ACHN (cell line): ENCODE measurements around the gene C16orf90.
"Not testable (repeated sequence)": the region's sequence is repeated elsewhere in the genome, so short reads cannot be mapped to it uniquely, and the experiment has no call there.

Source experiments
- DNase-seq: peaks from one replicate; pipeline ENCODE4 v3.0.0-alpha.2; 2015
- in situ Hi-C: cut with HindIII; loops from 2 replicates; pipeline ENCODE4 v1.10.0; 2017; ENCODE audit warnings: low sequenced_read_pairs, low pct_ligation_motif_present, low pct_unique_long_range_greater_than_20kb

The C16orf90 gene

GRCh38 chr16:3474136-3474779 is 21.0 kb downstream of the C16orf90 start:
- DNase-seq = no peak
- in situ Hi-C loops = no loop called here

- DNase-seq, in situ Hi-C loops: not testable (repeated sequence)
These were observed 21.7 kb downstream of the C16orf90 start for GRCh38 chr16:3473596-3473943.

- in situ Hi-C loops = no loop called here
- DNase-seq = no peak
These were observed 22.3 kb downstream of the C16orf90 start for GRCh38 chr16:3472878-3473595.

- DNase-seq = no peak
- in situ Hi-C loops = no loop called here
These were observed 23.6 kb downstream of the C16orf90 start for GRCh38 chr16:3471518-3472176.

GRCh38 chr16:3470723-3471122 is 24.6 kb downstream of the C16orf90 start:
- DNase-seq = no peak
- in situ Hi-C loops = no loop called here

GRCh38 chr16:3469736-3470135 is 25.6 kb downstream of the C16orf90 start:
- in situ Hi-C loops = no loop called here
- no peak for DNase-seq

- no peak for DNase-seq
- in situ Hi-C loops = no loop called here
These were observed 26.8 kb downstream of the C16orf90 start for GRCh38 chr16:3468501-3468900.

- peak; percentile 20 for DNase-seq
- in situ Hi-C loops = no loop called here
These were observed 27.4 kb downstream of the C16orf90 start for GRCh38 chr16:3467921-3468320.

- DNase-seq = no peak
- in situ Hi-C loops = no loop called here
These were observed 28.1 kb downstream of the C16orf90 start for GRCh38 chr16:3467182-3467581.

- in situ Hi-C loops = no loop called here
These were observed 29.2 kb downstream of the C16orf90 start for GRCh38 chr16:3465911-3466584.

GRCh38 chr16:3465301-3465700 is 30.0 kb downstream of the C16orf90 start:
- no peak for DNase-seq
- in situ Hi-C loops = no loop called here

More at GRCh38 chr16:3465911-3466584, 29.2 kb downstream of the C16orf90 start:
- no peak for DNase-seq

GRCh38 chr16:3461151-3461550 is 34.1 kb downstream of the C16orf90 start:
- in situ Hi-C loops = no loop called here
- DNase-seq = no peak

- DNase-seq = no peak
- in situ Hi-C loops = no loop called here
These were observed 34.7 kb downstream of the C16orf90 start for GRCh38 chr16:3460585-3460984.

GRCh38 chr16:3460121-3460520 is 35.2 kb downstream of the C16orf90 start:
- in situ Hi-C loops = no loop called here
- no peak for DNase-seq

GRCh38 chr16:3459401-3460090 is 35.7 kb downstream of the C16orf90 start:
- DNase-seq = no peak
- in situ Hi-C loops = no loop called here

GRCh38 chr16:3458852-3459361 is 36.4 kb downstream of the C16orf90 start:
- peak; percentile 84 for DNase-seq
- in situ Hi-C loops = no loop called here

GRCh38 chr16:3458278-3458851 is 36.9 kb downstream of the C16orf90 start:
- peak; percentile 41 for DNase-seq
- in situ Hi-C loops = no loop called here
